ENCODE measurements around the gene ADAM10. TPM values are rescaled to one million over a fixed set of nuclear protein-coding genes. Genes with fewer than 3 reads are reported as not detected.

ADAM10 gene
- total RNA-seq, 3 donors from 2014 or later: 57.0 to 60.2 (median 57.5) TPM

DNA sequence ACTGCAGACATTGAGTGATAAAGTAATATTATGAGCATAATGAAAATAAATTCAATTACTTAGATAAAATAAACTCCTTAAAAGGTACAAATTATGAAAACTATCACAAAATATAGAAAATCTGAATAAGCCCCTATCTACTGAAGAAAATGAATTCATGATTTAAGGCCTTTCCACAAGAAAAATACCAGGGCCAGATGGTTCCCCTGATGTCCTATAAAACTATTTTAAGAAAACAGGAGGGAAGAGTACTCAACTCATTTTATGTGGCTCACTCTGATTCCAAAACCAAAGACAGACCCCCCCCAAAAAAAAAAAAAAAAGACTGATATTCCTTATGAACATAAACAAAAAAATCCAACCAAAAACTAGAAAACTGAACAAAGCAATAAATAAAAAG is 59.9 kb downstream of the ADAM10 start:
- DNase-seq (no peak), ATAC-seq (no peak)
- peaks cover 45% of the 10 kb centered on the region for H3K4me1 Mint-ChIP-seq (ENCODE audit: low read depth)
- H3K27me3 Mint-ChIP-seq (ENCODE audit: low read depth): no peaks in the 10 kb centered on the region
- peaks cover 10% of the 10 kb centered on the region for H3K36me3 Mint-ChIP-seq (ENCODE audit: insufficient read depth)
- H3K4me3 Mint-ChIP-seq: no peak overlapping the region
- H3K9me3 Mint-ChIP-seq: no peaks in the 10 kb centered on the region

DNA sequence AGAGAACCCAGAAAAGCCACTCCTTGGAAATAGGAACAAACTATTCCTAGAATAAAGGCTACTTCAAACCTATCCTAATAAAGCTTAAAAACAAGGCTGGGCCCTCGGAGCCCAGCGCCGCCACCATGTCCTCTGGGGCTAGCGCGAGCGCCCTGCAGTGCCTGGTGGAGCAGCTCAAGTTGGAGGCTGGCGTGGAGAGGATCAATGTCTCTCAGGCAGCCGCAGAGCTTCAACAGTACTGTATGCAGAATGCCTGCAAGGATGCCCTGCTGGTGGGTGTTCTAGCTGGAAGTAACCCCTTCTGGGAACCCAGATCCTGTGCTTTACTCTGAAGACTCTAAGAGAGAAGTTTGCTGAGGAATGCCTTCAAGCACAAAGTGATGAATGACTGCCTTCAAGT is 63.2 kb downstream of the ADAM10 start:
- peaks cover 37% of the 10 kb centered on the region for H3K4me1 Mint-ChIP-seq (ENCODE audit: low read depth)
- no peak for ATAC-seq

DNA sequence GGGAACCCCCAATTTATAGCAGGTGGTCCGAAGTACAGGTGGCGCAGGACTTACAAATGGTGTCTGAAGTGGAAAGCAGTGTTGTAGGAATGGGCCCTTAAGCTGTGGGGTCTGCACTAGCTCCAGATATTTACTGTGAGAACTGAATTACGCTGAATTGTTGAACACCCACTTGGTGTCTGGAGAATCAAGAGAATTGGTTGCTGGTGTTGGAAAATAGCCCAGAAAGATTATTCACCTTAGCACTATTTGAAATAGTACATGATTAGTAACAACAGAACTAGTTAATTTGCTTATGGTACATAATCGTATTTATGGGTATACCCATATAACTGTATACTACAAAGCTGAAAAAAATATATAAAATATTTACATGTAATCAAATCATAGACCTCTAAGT is 64.8 kb downstream of the ADAM10 start:
- H3K9me3 Mint-ChIP-seq: no peaks in the 10 kb centered on the region
- ATAC-seq: no peak
- no peaks in the 10 kb centered on the region for H3K27me3 Mint-ChIP-seq (ENCODE audit: low read depth)
- DNase-seq: no peak
- peaks cover 2% of the 10 kb centered on the region for H3K36me3 Mint-ChIP-seq (ENCODE audit: insufficient read depth)
- peaks cover 22% of the 10 kb centered on the region for H3K4me1 Mint-ChIP-seq (ENCODE audit: low read depth)
- no peak overlapping the region for H3K4me3 Mint-ChIP-seq

More for the DNA sequence above, 63.2 kb downstream of the ADAM10 start:
- peaks cover 5% of the 10 kb centered on the region for H3K36me3 Mint-ChIP-seq (ENCODE audit: insufficient read depth)
- no peak for DNase-seq
- H3K9me3 Mint-ChIP-seq: no peaks in the 10 kb centered on the region
- no peaks in the 10 kb centered on the region for H3K27me3 Mint-ChIP-seq (ENCODE audit: low read depth)
- H3K4me3 Mint-ChIP-seq: no peak overlapping the region

DNA sequence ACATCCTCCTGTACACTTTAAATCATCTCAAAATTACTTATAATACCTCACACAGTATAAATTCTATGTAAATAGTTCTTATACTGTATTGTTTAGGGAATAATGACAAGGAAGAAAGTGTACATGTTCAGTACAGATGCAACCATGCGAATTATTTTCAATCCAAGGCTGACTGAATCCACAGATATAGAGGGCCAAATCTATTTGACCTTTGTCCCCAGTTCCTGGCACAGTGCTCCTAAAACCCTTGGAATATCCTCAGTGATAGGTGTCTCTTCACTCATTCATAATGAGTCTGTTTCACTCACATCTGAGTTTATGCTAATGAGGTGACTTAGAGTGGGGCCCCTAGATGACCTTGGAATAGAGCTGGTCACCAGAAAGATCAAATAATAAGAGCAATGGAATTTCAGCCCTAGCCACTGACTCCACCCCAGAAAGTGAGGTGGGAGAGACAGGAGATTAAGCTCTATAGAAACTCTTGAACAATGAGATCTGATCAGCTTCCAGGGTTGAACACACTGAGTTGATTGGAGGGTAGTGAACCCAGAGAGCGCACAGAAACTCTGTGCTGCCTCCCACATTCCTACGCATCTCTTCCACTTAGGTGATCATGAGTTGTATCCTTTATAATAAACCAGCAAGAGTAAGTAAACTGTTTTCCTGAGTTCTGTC is 65.3 kb downstream of the ADAM10 start:
- H3K4me3 Mint-ChIP-seq: no peak overlapping the region
- no peaks in the 10 kb centered on the region for H3K9me3 Mint-ChIP-seq
- no peak for ATAC-seq
- no peaks in the 10 kb centered on the region for H3K27me3 Mint-ChIP-seq (ENCODE audit: low read depth)
- peaks cover 2% of the 10 kb centered on the region for H3K36me3 Mint-ChIP-seq (ENCODE audit: insufficient read depth)
- no peak for DNase-seq
- H3K4me1 Mint-ChIP-seq (ENCODE audit: low read depth): peaks cover 20% of the 10 kb centered on the region

DNA sequence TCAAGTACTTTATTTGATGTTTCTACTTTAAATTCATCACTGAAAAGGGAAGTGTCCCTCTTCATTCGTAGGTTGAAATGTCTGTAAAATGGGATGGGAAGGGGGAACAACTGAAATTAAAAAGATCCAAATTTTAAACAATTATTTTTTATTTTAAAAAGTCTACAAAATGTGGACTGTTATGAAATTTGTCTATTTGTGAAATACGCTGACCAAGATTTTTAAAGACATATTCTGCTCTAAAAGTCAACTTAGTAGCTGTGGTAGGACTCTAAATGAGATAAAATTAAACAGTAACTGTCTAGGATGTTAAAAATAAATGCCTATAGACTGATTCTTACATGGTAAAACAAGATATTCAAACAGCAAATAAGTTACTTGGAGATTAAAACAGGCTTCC is 67.3 kb downstream of the ADAM10 start:
- Mint-ChIP-seq H3K36me3 (ENCODE audit: insufficient read depth) (peaks cover 8% of the 10 kb centered on the region), H3K4me1 (ENCODE audit: low read depth) (peaks cover 17% of the 10 kb centered on the region), H3K4me3 (no peak overlapping the region), H3K27me3 (ENCODE audit: low read depth) (no peaks in the 10 kb centered on the region), H3K9me3 (no peaks in the 10 kb centered on the region)
- no peak for ATAC-seq
- DNase-seq: no peak

DNA sequence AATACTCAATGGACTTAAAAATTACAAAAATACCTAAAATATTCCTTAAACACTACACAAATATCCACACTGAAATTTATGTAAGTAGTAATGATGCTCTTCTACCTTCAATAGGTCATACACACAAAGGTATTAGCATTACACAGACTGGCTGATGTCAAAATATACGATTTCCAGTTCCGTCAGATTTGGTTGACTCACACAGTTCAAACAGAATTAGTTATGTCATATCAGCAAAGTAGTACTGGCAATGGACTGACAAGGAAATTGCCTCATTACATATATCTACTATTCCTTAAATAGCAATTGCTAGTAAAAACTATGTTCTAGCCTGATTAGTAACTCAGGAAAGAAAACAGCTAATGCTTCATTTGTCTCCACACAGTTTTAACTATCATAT is 70.8 kb downstream of the ADAM10 start:
- H3K4me1 Mint-ChIP-seq (ENCODE audit: low read depth): peaks cover 8% of the 10 kb centered on the region
- ATAC-seq (no peak), DNase-seq (no peak)
- no peaks in the 10 kb centered on the region for H3K27me3 Mint-ChIP-seq (ENCODE audit: low read depth)
- peaks cover 10% of the 10 kb centered on the region for H3K36me3 Mint-ChIP-seq (ENCODE audit: insufficient read depth)
- no peaks in the 10 kb centered on the region for H3K9me3 Mint-ChIP-seq
- no peak overlapping the region for H3K4me3 Mint-ChIP-seq

DNA sequence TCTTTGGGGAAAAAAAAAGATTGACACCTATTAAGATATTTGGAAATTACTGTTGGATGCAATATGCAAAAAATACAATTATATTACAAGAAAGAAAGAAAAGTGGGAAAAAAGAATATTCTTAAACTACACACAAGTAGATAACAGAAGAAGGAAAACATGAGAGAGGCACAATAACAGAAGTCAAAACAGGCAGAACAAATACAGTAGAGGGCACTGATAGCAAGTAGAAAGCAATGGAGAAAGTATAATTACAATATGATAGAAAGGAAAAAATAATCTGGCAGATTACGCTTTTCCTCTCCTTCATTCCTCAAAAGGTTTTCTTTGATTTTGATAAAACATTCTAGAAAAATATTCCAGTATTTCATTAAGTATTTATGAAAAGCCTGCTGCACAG is 72.1 kb downstream of the ADAM10 start:
- Mint-ChIP-seq H3K4me1 (ENCODE audit: low read depth) (peaks cover 8% of the 10 kb centered on the region), H3K27me3 (ENCODE audit: low read depth) (no peaks in the 10 kb centered on the region), H3K4me3 (no peak overlapping the region), H3K9me3 (no peaks in the 10 kb centered on the region), H3K36me3 (ENCODE audit: insufficient read depth) (peaks cover 13% of the 10 kb centered on the region)
- ATAC-seq: no peak
- DNase-seq: no peak

DNA sequence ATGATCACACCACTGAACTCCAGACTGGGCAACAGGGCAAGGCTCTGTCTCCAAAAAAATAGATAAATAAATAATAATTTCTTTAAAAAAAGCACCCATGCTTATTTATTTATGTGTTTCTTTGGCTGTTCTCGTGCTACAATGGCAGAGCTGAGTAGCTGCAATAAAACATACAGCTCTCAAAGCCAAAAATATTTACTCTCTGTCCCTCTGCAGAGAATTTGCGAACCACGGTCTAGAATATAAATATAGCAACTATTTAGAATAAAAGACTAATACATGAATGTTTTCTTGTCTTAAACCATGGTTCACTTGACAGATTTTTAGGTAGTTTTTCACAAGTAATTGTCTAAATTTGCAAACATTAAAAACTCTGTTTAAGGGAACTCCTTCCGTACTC is 72.7 kb downstream of the ADAM10 start:
- H3K9me3 Mint-ChIP-seq: no peaks in the 10 kb centered on the region
- no peaks in the 10 kb centered on the region for H3K27me3 Mint-ChIP-seq (ENCODE audit: low read depth)
- DNase-seq: no peak
- peaks cover 16% of the 10 kb centered on the region for H3K36me3 Mint-ChIP-seq (ENCODE audit: insufficient read depth)
- no peak overlapping the region for H3K4me3 Mint-ChIP-seq
- peaks cover 8% of the 10 kb centered on the region for H3K4me1 Mint-ChIP-seq (ENCODE audit: low read depth)
- ATAC-seq: no peak

DNA sequence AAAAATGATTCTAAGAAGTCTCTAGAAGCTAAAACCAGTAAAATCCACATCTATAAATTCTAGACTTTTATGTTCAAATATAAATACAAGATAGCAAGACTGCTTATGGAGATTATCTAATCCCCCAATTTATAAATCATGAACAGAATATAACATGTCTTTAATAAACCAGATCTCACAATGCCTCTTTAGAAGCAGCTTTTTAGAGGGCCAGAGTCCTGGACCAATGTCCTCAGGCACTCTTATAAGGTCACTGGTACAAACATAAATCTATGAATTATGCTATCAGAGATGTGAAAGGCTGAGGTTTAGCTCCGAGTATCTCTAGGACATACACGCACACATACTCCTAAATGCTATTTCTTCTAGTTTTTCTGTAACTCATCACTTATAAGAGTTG is 78.3 kb downstream of the ADAM10 start:
- peaks cover 22% of the 10 kb centered on the region for H3K36me3 Mint-ChIP-seq (ENCODE audit: insufficient read depth)
- H3K4me1 Mint-ChIP-seq (ENCODE audit: low read depth): peaks cover 8% of the 10 kb centered on the region
- ATAC-seq (no peak), DNase-seq (no peak)
- H3K9me3 Mint-ChIP-seq: no peaks in the 10 kb centered on the region
- H3K4me3 Mint-ChIP-seq: no peak overlapping the region
- no peaks in the 10 kb centered on the region for H3K27me3 Mint-ChIP-seq (ENCODE audit: low read depth)

DNA sequence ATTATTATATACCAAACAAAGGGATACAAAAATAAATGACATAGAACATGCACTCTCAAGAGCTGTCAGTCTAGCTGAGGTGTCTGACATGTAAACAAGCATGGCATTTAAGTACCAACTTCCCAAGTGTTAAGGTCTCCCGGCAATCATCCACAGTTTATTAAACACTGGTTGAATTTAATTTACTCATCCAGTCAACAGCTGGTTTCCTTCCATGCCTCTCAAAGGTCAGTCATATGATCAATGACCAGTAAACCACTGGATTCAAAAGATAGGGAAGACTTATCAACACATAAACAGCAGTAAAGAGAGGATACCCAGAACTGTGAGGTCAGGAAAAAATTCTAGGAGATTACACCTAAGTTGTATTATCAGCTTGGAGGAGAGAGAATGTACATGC is 80.4 kb downstream of the ADAM10 start:
- H3K9me3 Mint-ChIP-seq: no peaks in the 10 kb centered on the region
- ATAC-seq (no peak), DNase-seq (no peak)
- no peak overlapping the region for H3K4me3 Mint-ChIP-seq
- H3K27me3 Mint-ChIP-seq (ENCODE audit: low read depth): no peaks in the 10 kb centered on the region
- peaks cover 33% of the 10 kb centered on the region for H3K36me3 Mint-ChIP-seq (ENCODE audit: insufficient read depth)
- H3K4me1 Mint-ChIP-seq (ENCODE audit: low read depth): peaks cover 10% of the 10 kb centered on the region

DNA sequence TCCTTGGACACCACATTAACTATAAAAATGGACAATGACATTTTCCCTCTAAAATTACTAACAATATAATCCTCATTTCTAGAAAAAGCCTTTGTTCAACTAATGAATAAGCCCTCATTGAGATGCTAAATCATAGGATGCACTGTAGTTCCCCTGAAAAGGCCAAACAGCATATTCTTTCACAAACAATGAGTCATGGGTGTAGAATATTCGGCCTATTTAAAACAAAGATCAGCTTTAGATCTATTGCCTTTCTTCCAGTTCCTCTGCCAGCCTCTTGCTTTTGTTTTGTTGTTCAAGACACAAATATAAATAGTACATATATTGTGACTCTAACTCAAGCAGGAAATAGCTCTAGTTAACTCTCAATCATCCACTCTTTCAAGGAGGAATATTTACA is 82.5 kb downstream of the ADAM10 start:
- H3K36me3 Mint-ChIP-seq (ENCODE audit: insufficient read depth): peaks cover 40% of the 10 kb centered on the region
- peaks cover 10% of the 10 kb centered on the region for H3K4me1 Mint-ChIP-seq (ENCODE audit: low read depth)
- DNase-seq: no peak
- no peaks in the 10 kb centered on the region for H3K27me3 Mint-ChIP-seq (ENCODE audit: low read depth)
- H3K9me3 Mint-ChIP-seq: no peaks in the 10 kb centered on the region
- H3K4me3 Mint-ChIP-seq: no peak overlapping the region
- no peak for ATAC-seq

DNA sequence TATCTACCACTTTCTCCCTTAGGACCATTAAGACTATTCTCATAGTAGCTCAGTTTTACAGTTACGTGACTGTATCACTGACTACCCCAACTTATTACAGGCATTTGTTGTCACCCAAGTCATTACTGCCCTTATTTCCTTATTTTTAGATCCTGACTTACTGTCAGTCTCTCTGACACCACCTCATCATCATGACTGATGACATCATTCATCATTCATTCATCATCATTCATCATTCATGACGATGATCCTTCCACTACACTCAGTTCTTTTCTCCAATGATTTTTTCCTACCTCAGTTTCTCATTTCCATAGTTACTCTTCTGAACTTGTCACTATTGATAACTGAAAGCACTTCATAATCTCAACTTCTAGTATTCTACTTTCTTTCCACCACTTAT is 83.8 kb downstream of the ADAM10 start:
- Mint-ChIP-seq H3K9me3 (no peaks in the 10 kb centered on the region), H3K36me3 (ENCODE audit: insufficient read depth) (peaks cover 50% of the 10 kb centered on the region), H3K27me3 (ENCODE audit: low read depth) (no peaks in the 10 kb centered on the region), H3K4me3 (no peak overlapping the region), H3K4me1 (ENCODE audit: low read depth) (peaks cover 12% of the 10 kb centered on the region)
- DNase-seq (no peak), ATAC-seq (no peak)

DNA sequence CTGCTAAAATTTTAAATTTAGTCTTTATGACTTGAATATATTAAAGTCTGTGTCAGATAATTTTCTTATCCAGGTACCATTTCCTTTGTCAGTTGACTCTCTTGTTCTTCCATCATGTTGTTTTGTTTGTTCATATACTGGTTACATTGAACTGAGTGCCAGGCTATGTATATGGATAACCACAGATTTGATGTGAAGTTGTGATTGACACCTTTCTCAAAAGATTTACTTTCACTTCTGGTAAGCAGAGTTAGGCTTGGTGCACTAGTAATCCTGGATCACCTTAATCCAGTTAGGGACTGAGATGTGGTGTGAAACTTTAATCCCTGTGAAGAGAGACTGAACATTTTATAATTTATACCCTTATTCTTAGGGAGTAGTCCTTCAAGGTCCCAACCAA is 99.4 kb downstream of the ADAM10 start:
- H3K36me3 Mint-ChIP-seq (ENCODE audit: insufficient read depth): peaks cover 36% of the 10 kb centered on the region
- H3K4me3 Mint-ChIP-seq: no peak overlapping the region
- ATAC-seq: no peak
- no peak for DNase-seq
- H3K9me3 Mint-ChIP-seq: peaks cover 3% of the 10 kb centered on the region
- no peaks in the 10 kb centered on the region for H3K27me3 Mint-ChIP-seq (ENCODE audit: low read depth)
- H3K4me1 Mint-ChIP-seq (ENCODE audit: low read depth): peaks cover 12% of the 10 kb centered on the region

DNA sequence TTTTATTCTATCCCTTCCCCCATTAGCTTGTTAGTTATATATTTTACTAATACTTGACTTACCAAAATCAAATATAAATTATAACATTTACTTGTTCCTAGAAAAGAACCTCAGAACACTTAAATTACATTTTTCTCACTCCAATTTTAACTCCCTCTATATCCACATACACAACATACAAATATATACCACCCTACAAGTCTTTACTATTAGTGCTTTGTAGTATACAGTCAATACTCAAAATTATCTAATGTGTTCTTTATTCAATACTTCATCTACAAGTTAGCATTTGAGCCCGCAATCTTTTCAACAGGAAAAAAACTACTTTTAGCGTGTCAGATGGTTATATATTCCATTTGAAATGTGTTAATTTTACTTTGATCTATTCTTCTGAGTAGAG is 100.3 kb downstream of the ADAM10 start:
- no peaks in the 10 kb centered on the region for H3K27me3 Mint-ChIP-seq (ENCODE audit: low read depth)
- no peak for DNase-seq
- ATAC-seq: no peak
- H3K4me3 Mint-ChIP-seq: no peak overlapping the region
- H3K4me1 Mint-ChIP-seq (ENCODE audit: low read depth): peaks cover 12% of the 10 kb centered on the region
- peaks cover 29% of the 10 kb centered on the region for H3K36me3 Mint-ChIP-seq (ENCODE audit: insufficient read depth)
- peaks cover 3% of the 10 kb centered on the region for H3K9me3 Mint-ChIP-seq

DNA sequence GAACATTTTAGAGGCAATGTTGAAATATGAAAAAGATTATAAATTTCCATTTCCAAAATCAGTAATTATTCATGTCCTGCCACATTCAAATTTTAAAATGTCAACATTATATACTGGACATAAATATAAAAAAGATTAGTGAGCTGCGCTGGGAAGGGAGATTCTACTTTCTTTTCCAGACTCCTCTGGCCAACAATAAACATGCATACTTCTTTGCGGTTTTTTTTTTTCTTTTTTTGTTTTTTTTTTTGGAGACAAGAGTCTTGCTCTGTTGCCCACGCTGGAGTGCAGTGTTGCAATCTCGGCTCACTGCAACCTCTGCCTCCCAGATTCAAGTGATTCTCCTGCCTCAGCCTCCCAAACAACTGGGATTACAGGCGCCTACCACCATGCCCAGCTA is 105.5 kb downstream of the ADAM10 start:
- H3K4me1 Mint-ChIP-seq (ENCODE audit: low read depth): peaks cover 12% of the 10 kb centered on the region
- no peaks in the 10 kb centered on the region for H3K27me3 Mint-ChIP-seq (ENCODE audit: low read depth)
- DNase-seq: no peak
- H3K9me3 Mint-ChIP-seq: no peaks in the 10 kb centered on the region
- peaks cover 30% of the 10 kb centered on the region for H3K36me3 Mint-ChIP-seq (ENCODE audit: insufficient read depth)
- no peak overlapping the region for H3K4me3 Mint-ChIP-seq
- ATAC-seq: no peak

DNA sequence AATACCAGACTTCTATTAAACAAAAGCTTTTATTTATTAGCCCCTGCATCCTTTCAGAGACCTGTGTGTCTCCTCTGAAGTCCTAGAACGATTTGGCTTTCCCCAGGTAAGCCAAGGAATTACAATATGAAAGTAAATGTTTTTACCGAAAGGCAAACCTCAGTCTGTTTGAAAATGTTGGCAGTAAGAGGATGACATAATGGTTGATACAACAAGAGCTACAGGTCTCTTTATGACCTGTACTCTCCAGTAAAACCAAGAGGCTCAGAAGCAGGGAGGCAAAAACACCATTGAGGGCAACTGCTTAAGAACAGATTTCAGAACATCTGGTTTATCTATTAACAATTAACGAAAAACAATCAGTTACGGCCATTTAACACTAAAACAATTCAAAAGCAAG is 107.8 kb downstream of the ADAM10 start:
- H3K27me3 Mint-ChIP-seq (ENCODE audit: low read depth): no peaks in the 10 kb centered on the region
- no peak for ATAC-seq
- peaks cover 40% of the 10 kb centered on the region for H3K36me3 Mint-ChIP-seq (ENCODE audit: insufficient read depth)
- peaks cover 17% of the 10 kb centered on the region for H3K4me1 Mint-ChIP-seq (ENCODE audit: low read depth)
- H3K4me3 Mint-ChIP-seq: no peak overlapping the region
- no peaks in the 10 kb centered on the region for H3K9me3 Mint-ChIP-seq
- no peak for DNase-seq

All from activated T-cell treated with anti-CD3 and anti-CD28 coated beads, Interleukin-2, amount 50 U/mL, for 4 hours (primary cell).